NCI-H187 treated with DMSO at 0.1 percent for 48 hours (cell line): Measurements from ENCODE around the gene OR10H4.
"Not testable (repeated sequence)": the region's sequence is repeated elsewhere in the genome, so short reads cannot be mapped to it uniquely, and the experiment has no call there.

Experiments
- DNase-seq: peaks from one replicate; lab custom pipeline; 2025; lab: John Stamatoyannopoulos, UW

The OR10H4 gene

DNA sequence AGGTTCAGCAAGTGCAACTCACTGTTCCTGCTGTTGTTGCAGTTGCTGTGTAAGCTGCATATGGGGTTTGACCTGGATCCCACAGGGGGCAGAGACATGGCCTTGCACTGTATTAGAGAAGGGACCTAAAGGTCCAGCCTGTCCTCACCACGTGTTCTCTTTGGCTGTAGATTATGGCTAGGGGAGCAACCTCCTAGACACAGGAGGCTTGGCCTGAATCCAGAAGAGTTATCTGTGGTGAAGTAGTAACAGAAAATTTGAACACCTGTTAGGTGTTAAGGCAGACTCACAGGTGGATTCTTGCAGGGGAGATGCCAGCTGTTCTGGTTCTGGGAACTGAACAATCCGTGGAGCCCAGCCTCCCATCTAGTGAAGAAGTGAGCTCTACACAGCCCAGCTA is 11.0 kb upstream of the OR10H4 start:
- DNase-seq = no peak

GRCh38 chr19:15944401-15944800 is 4.4 kb upstream of the OR10H4 start:
- no peak for DNase-seq

GRCh38 chr19:15945301-15945700 is 3.5 kb upstream of the OR10H4 start:
- DNase-seq = no peak

GRCh38 chr19:15954820-15955219 is 6.0 kb downstream of the OR10H4 start:
- no peak for DNase-seq

GRCh38 chr19:15962319-15962718 is 13.5 kb downstream of the OR10H4 start:
- no peak for DNase-seq

DNA sequence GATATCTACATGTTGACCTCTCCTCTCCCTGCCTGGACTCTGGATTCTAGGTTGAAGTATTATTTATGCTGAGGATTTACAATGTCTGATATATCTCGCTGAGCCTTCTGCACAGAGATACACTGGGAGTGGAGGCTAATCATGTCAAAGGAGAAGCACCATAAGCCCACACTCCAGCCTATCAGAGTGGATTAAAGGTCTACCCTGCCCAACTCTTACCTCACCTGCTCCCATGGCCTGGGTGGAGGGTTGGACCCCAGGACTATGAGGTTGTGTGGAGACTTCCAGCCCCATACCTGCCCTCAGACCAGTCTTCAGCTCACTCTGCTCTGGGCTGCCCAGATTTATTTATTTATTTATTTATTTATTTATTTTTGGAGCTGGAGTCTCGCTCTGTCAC is 15.4 kb downstream of the OR10H4 start:
- DNase-seq = no peak

DNA sequence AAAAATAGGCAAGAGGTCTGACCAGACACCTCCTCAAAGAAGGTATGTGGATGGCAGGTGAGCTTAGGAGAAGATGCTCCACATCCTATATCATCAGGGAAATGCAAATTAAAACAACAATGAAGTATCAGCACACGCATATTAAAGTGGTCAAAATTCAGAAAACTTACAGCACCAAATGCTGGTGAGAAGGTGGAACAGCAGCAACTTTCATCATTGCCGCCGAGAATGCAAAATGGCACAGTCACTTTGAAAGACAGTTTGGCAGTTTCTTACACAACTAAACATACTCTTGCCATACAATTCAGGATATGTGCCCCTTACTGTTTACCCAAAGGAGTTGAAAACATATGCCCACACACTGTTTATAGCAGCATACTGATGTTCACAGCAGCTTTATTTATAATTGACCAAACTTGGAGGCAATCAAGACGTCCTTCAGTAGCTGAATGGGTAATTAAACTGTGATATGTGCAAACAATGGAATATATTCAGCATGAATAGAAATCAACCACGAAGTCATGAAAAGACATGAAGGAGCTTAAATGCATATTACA is 22.5 kb downstream of the OR10H4 start:
- DNase-seq = no peak

- not testable (repeated sequence) for DNase-seq
Observed at GRCh38 chr19:15972043-15972442, 23.2 kb downstream of the OR10H4 start.

DNA sequence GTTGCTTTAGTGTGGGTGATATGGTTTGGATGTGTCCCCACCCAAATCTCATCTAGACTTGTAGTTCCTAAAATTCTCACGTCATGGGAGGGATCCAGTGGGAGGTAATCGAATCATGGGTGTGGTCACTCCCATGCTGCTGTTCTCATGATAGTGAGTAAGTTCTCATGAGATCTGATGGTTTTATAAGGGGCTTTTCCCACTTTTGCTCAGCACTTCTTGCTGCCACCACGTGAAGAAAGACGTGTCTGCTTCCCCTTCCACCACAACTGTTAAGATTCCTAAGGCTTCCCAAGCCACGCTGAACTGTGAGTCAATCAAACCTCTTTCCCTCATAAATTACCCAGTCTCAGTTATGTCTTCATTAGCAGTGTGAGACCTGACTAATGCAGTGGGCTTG is 26.0 kb downstream of the OR10H4 start:
- no peak for DNase-seq

GRCh38 chr19:15976836-15977689 is 28.3 kb downstream of the OR10H4 start:
- no peak for DNase-seq

DNA sequence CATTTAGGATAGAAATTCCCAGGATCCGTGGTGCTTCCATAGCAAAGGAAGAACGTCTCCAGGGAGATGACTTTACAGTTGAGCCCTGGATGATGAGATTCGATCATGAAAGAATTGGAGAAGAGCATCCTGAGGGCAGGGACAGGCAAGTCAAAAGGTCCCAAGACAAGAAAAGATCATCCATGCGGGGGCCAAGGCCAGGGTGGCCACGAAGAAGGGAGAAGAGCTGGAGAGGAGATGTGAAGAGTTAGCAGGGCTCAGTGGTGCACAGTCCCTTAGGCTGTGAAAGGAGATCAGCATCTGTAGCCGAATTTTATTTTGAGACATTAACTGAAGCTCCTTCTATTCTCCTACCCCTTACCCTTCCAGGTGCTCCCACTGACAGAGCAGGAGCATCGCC is 28.9 kb downstream of the OR10H4 start:
- no peak for DNase-seq

GRCh38 chr19:15979293-15979692 is 30.5 kb downstream of the OR10H4 start:
- DNase-seq = no peak

- not testable (repeated sequence) for DNase-seq
Observed at GRCh38 chr19:15985831-15986230, 37.0 kb downstream of the OR10H4 start.

GRCh38 chr19:15986701-15987100 is 37.9 kb downstream of the OR10H4 start:
- no peak for DNase-seq

DNA sequence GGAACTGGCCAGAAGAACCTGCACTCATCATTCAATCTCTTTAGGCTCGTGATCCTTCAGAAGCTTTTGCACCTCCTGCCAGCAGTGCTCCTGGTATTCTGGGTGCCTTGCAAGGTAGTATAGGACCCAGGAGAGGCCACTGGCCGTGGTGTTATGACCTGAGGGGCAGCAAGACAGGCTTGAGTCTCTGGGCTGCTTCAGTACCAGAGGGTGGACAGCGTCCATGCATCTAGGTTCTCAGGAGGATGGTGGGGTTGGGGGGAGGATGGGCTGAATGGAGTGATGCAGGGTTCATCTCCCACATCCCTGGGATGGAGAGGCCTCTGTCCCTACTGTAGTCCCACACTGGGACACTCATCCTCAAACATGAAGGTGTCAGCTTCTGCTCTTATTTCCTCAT is 41.1 kb downstream of the OR10H4 start:
- no peak for DNase-seq

- no peak for DNase-seq
Observed at GRCh38 chr19:15991602-15992001, 42.8 kb downstream of the OR10H4 start.

DNA sequence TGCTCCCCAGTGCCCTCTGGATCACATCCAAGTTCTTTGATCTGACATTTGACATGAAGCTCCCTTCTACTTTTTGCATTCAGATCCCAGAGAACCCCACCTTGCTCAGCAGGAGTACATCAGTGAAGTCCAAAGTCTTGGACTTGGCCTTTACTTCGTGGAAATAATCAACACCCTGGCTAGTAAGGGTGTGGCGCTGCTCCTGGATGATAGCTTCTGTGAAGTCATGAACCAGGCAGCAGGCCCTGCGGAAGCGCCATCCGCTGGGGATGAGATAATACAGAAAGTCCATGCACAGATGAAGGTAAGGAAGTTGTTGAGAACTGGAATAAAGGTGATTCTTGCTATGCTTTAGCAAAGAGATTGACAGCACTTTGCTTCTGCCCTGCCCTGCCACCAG is 43.2 kb downstream of the OR10H4 start:
- no peak for DNase-seq

DNA sequence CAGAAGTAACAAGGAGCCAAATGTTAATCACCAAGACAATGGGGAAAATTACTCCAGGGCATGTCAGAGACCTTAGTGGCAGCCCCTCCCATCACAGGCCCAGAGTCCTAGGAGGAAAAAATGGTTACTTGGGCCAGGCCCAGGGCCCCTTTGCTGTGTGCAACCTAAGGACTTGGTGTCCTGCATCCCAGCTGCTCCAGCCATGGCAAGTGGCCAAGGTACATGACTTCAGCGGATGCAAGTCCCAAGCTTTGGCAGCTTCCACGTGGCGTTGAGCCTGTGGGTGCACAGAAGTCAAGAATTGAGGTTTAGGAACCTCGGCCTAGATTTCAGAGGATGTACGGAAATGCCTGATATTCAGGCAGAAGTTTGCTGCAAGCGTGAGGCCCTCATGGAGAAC is 46.7 kb downstream of the OR10H4 start:
- no peak for DNase-seq

DNA sequence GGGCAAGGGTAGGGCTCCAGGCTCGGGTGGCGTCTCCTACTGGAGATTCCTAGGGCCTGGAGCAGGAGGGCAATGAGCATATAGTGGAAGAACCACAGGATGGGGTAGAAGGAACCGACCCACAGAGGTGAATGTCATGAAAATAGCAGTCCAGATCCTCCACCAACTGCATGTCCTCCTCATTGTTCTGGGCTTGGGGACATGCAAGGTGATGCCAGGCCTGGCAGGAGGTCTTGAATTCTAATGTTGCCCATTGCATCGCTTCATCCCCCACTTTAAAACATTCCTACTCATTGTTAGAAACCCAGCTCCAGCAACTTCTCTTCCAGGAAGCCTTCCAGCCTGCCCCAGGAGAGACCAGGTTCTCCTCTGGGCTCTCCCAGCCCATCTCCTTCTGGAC is 49.4 kb downstream of the OR10H4 start:
- no peak for DNase-seq
